SK-N-SH treated with all-trans-retinoic acid at 6 μM for 48 hours (cell line): ENCODE results near the gene P2RY14.

Experiments
- SNAI2 ChIP-seq: fragments of 250-450 bp; sonication (Bioruptor Pico); IDR thresholded peaks from 2 replicates; pipeline ENCODE4 v1.5.0; 2020; ENCODE audit warnings: mild to moderate bottlenecking, moderate library complexity
- TF ChIP-seq, protein P1 (sequence below): fragments of 250-450 bp; sonication (Bioruptor Pico); IDR thresholded peaks from 2 replicates; pipeline ENCODE4 v1.5.1; 2020; ENCODE audit warnings: low read depth, mild to moderate bottlenecking, moderate library complexity

GRCh38 chr3:151182349-151183079 lies 95.8 kb downstream of the P2RY14 start:
- TF ChIP-seq, protein P1, sequence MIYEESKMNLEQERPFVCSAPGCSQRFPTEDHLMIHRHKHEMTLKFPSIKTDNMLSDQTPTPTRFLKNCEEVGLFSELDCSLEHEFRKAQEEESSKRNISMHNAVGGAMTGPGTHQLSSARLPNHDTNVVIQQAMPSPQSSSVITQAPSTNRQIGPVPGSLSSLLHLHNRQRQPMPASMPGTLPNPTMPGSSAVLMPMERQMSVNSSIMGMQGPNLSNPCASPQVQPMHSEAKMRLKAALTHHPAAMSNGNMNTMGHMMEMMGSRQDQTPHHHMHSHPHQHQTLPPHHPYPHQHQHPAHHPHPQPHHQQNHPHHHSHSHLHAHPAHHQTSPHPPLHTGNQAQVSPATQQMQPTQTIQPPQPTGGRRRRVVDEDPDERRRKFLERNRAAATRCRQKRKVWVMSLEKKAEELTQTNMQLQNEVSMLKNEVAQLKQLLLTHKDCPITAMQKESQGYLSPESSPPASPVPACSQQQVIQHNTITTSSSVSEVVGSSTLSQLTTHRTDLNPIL: no peak
- no peak for TF ChIP-seq SNAI2 (CRISPR knock-in tag)
